HTR-8/SVneo (cell line): ENCODE measurements around the gene SLC25A12.

Experiments used
- DNase-seq: peaks from one replicate; pipeline ENCODE4 v3.0.0; 2011; ENCODE audit warnings: low spot score, mixed read lengths; ENCODE audit not compliant: insufficient read length
- FAIRE-seq: peaks from 2 replicates; lab custom pipeline; 2011; peaks lifted over from hg19 to GRCh38; lab: Jason Lieb, UNC

The SLC25A12 gene

DNA sequence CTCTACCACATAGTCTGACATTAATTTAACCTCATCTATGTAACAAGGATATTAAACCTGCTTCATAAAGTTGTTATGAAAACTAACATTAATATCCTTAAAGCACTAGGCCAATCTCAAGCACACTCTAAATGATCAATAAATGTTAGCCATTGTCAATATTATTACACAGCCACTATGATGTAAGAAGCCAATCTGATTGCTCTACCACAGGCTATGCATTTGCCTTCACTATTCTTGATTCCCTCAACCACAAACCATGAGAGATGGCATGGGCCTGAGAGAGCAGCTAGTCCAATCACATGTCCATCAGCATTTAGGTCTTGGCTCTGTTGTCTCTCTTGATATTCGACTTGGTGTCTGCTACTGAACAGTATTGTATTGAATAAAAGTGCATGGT lies 4.2 kb downstream of the SLC25A12 start:
- DNase-seq, result no peak
- no peak for FAIRE-seq

GRCh38 chr2:171889333-171889732 lies 4.7 kb downstream of the SLC25A12 start:
- FAIRE-seq (no peak), DNase-seq (no peak)

DNA sequence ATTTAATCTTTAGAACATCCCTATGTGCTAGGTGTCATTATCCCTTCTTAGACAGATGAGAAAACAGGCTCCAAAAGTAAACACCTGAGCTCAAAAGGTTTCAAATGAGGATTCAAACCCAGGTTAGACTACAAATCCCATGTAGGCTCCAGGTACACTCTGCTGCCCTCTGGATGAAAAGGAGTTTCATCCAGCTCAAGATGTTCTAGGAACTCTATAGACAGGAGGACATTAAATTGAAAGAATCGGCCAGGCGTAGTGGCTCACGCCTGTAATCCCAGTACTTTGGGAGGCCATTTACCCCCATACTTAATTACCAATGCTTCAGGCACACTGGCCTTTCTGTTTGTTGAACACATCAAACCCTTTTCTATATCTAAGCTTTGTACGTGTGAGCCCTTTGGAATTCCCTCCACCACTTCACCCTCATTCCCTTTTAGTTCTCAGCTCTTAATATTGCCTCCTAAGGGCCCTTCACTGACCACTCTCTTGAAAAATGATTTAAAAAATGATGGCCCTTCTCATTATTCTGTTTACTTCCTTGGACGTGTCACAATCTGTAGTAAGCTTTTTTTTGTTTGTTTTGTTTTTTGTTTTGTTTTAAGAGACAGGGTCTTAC lies 10.7 kb downstream of the SLC25A12 start:
- no peak for FAIRE-seq
- no peak for DNase-seq

- FAIRE-seq, result no peak
- no peak for DNase-seq
These were observed 11.8 kb downstream of the SLC25A12 start for GRCh38 chr2:171882089-171882769.

- DNase-seq (no peak), FAIRE-seq (no peak)
These were observed 13.3 kb downstream of the SLC25A12 start for GRCh38 chr2:171880774-171881173.

- DNase-seq (no peak), FAIRE-seq (no peak)
These were observed 14.2 kb downstream of the SLC25A12 start for GRCh38 chr2:171879865-171880264.

GRCh38 chr2:171878481-171878993 lies 15.5 kb downstream of the SLC25A12 start:
- DNase-seq (no peak), FAIRE-seq (no peak)

- no peak for FAIRE-seq
- DNase-seq, result no peak
These were observed 19.1 kb downstream of the SLC25A12 start for GRCh38 chr2:171874963-171875362.

- FAIRE-seq (no peak), DNase-seq (no peak)
These were observed 19.5 kb downstream of the SLC25A12 start for GRCh38 chr2:171874517-171874916.

- FAIRE-seq, result no peak
- no peak for DNase-seq
These were observed 29.6 kb downstream of the SLC25A12 start for GRCh38 chr2:171864357-171864985.

GRCh38 chr2:171862501-171862900 lies 31.5 kb downstream of the SLC25A12 start:
- FAIRE-seq (no peak), DNase-seq (no peak)

DNA sequence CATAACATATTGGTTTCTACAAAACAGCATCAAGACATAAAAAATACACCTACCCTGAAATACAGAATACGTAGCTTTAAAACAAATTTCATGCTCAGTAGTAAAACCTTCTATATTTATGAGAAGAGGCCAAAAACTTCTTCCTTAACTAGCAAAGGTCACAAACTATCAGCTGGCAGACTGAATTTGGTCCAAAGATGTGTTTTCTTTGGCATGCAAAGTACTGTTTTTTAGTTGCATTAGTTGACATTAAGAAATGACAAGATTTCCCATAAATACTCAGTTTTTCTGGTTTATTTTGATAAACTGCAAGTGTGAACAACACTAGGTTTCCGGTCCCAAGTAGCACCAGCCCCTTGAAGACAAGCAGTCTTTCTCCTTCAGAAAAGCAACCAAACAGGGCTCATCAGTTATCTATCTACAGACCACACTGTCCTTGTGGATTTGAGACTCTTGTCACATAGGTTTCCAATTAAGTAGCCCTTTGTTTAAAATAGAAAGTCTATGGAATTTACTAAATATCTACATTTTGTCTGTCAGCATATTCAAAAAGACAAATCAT lies 35.6 kb downstream of the SLC25A12 start:
- DNase-seq (no peak), FAIRE-seq (no peak)

- no peak for FAIRE-seq
- no peak for DNase-seq
These were observed 38.6 kb downstream of the SLC25A12 start for GRCh38 chr2:171855401-171855800.

GRCh38 chr2:171852366-171852888 lies 41.6 kb downstream of the SLC25A12 start:
- no peak for FAIRE-seq

GRCh38 chr2:171847627-171848026 lies 46.4 kb downstream of the SLC25A12 start:
- DNase-seq (no peak), FAIRE-seq (no peak)

More at GRCh38 chr2:171852366-171852888, 41.6 kb downstream of the SLC25A12 start:
- DNase-seq, result no peak

- FAIRE-seq (no peak), DNase-seq (no peak)
These were observed 47.1 kb downstream of the SLC25A12 start for GRCh38 chr2:171846894-171847293.

DNA sequence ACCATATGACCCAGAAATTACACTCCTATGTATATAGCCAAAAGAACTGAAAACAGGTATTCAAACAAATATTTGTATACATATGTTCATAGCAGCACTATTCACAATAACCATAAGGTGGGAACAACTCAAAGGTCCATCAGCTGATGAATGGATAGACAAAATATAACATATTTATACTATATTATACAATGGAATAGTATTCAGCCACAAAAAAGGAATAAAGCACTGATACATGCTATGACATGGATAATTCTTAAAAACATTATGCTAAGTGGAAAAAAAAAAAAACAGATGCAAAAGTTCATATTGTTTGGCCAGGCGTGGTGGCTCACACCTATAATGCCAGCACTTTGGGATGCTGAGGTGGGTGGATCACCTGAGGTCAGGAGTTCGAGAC lies 52.0 kb downstream of the SLC25A12 start:
- no peak for FAIRE-seq
- no peak for DNase-seq

GRCh38 chr2:171837736-171838135 lies 56.3 kb downstream of the SLC25A12 start:
- FAIRE-seq (no peak), DNase-seq (no peak)

GRCh38 chr2:171836146-171836910 lies 57.7 kb downstream of the SLC25A12 start:
- FAIRE-seq (no peak), DNase-seq (no peak)

GRCh38 chr2:171835386-171835785 lies 58.7 kb downstream of the SLC25A12 start:
- no peak for DNase-seq
- no peak for FAIRE-seq
